Measurements from ENCODE around the gene CTCF.
A peak's percentile ranks its signal among the peaks of the same experiment; 100 is the strongest.

CTCF gene

DNA sequence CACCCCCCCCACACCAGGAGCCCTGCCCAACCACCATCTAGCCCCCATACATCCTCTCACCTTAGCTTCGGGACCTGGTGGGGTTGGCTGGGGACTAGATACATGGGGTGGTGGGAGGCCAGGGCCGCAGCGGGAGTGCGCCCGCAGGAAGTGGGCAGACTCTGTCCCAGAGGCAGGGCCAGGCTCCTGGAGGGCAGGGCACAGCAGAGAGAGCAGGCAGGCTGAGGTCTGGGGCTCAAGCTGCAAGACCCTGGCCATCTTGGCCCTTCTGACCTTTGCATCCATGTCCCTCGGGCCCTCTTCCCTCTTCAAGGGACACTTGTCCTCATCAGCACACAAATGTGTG lies 101.5 kb downstream of the CTCF start:
- DNase-seq (ENCODE audit: low read depth, low spot score), result no peak

DNA sequence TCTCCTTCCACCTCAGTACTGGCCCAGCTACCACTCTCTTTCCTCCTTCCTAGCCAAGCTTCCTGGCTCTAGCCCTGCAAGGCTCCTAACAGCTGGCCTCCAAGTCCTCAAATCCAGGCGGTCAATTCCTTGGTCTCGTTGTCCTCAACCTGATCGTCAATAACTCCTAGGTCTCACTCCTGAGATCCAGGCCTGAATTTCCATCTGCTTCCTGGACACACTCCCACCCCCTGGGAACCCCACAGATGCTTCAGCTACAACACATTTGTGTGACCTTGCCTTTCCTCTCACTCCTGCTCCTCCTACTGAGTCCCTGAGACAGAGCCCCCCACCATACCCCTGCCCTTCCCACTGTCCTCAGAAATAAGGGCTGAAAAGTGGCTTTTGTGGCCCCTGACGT lies 101.9 kb downstream of the CTCF start:
- DNase-seq (ENCODE audit: low read depth, low spot score), result no peak

DNA sequence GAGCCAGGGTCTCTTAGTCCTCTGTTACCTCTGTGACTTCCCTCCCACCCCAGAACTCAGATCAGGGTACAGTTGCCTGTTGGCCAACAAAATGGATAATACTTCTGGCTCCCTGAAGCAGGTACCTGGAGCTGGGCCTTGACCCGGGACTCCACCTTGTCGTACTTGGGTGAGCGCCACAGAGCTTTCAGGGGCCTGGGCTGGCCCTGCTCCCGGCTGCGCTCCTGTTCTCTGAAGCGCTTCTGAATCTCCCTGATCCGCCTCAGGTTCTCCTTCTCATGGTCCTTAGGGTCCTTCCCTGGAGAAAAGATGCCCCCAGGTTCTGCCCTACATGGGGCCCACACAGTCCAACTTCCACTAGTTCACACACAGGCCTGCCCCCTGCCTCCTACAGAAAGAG lies 102.5 kb downstream of the CTCF start:
- DNase-seq (ENCODE audit: low read depth, low spot score), result no peak

DNA sequence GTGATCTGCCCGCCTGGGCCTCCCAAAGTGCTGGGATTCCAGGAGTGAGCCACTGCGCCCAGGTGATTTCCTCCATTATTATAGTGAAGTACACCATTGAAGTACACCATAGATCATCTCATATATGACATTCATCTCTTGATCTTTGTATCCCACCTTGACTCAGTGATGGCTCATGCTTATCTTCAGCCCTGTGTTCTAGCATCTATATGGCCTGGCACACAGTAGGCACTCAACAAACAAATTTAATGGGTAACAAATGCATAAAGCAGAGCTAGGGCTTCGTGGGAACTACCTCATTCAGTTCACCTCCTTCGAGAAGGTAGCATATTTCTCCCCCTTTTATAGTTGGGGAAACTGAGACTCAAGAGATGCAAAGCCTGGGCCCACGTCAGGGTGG lies 103.3 kb downstream of the CTCF start:
- no peak for DNase-seq (ENCODE audit: low read depth, low spot score)

DNA sequence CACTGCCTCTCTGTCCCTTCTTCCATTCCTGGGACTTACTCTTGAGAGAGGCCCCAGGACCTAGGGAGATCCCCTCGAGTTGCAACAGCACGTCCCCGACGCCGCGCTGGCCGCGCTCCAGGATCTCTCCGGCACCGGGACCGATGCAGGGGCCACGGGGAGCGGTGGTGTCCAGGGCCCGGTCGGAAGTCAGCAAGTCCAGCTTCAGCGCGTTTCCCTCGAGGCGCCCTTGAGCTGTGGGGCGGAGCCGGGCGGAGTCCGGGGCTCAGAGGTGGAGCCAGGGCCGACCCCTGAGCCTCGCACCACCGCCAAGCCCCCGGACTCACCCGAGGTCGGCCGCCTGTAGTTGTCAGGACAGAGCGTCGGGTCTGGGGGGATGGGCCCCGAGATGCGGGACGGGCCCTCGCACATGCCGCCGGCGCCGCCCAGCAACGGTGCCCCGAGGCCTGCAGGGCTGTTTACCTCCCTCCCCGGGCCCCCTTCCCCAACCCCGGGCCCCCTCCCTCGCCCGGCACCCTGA lies 103.8 kb downstream of the CTCF start:
- DNase-seq (ENCODE audit: low read depth, low spot score), result no peak

DNA sequence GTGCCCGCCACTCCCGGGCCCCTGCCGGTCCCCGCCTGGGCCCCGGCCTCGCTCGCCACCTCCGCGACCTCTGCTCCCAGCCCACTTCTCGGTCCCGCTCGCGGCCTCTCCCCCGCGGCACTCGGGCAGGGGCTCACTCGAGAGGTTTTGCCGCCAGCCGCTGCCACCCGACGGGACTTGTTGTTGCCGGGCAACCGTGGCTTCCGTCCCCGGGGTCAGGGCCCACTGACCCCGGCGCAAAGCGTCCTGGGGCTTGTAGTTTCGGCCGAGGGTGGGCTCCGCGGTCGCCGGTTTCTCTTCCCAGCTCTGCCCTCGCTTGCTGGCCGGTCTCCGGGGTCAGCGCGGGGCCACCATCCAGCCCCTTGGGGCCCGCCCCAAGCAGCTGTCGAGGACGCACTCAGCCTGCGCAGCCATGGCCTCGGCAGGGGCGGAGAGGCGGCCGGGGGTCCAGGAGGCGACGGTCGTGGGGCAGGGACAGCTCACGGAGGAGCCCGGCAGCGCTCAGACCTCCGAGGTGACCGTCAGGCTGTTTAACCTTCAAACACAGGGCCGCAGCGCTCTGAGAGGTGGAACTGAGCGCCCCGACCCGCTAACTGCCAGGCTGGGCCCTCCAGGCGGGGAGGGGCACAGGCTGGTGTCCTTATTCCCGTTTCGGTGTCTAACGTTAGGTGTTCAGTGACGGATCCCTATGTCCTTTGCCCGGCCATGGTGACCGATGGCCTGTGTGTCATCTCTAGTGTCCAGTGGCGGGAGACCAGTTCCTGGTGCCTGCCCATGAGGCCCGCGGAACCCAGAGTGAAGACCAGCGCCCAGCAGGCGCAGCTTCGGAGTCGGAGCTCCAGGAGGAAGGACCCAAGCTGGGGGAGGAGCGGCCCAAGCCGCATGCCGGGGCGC lies 104.5 kb downstream of the CTCF start, which contains the start of the genes C16orf86 and ENKD1:
Gene C16orf86, plus strand, starts transcription at position 256 of the 894 bp plus-strand sequence. Its CDS starts 157 bp downstream, at position 413.
Gene ENKD1, minus strand, starts transcription at position 192 of the 894 bp plus-strand sequence. CDS start 308 bp downstream, outside the sequence.
- DNase-seq (ENCODE audit: low read depth, low spot score), result no peak

DNA sequence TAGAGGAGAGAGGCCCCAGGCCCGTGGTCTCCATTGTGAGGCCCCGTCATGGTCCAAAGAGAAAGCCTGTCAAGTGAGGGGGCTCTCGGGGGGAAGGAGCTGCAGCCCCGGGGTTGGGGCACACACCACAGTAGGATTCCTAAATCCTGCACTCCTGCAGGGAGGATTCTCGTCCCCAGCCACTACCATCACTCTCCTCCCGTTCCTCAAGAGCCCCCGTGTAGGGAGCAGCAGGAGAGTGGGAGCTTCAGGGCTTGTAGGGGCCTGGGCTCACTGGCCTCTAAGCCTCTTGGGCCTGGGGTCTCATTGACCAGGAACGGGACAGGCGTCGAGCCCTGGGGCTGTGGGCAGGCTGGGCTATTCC lies 105.1 kb downstream of the CTCF start:
- DNase-seq (ENCODE audit: low read depth, low spot score), result no peak

DNA sequence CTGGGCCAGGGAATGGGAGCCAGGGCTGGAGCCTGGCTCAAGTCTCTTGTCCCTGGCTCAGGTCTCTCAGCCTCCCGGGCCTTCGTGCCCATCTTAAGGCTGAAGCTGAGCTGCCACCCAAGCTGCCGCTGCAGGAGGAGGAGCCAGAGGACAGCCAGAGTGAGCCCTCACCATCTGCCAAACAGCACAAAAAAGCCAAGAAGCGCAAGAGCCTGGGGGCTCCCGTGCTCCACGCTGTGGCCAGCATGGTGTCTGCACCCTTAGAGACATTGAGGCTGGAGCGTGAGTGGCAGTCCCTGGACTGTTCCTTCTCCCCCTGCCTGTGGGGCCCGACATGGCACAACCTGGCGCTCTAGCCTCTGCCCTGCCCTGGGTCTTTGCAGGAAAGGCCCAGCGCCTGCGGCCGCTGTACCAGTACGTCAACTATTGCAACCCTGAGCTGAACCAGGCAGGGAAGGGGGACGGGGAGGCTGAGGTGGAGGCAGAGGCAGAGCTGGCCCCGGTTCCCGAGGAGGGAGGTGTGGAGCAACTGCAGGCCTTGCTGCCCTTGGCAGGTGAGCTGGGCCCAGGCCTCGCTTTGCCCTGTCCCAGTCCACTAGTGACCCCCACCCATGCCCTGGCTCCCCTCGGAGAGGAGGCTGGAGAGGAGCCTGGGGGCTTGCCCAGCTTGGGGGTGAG lies 105.6 kb downstream of the CTCF start:
- DNase-seq (ENCODE audit: low read depth, low spot score), result peak; percentile 72

DNA sequence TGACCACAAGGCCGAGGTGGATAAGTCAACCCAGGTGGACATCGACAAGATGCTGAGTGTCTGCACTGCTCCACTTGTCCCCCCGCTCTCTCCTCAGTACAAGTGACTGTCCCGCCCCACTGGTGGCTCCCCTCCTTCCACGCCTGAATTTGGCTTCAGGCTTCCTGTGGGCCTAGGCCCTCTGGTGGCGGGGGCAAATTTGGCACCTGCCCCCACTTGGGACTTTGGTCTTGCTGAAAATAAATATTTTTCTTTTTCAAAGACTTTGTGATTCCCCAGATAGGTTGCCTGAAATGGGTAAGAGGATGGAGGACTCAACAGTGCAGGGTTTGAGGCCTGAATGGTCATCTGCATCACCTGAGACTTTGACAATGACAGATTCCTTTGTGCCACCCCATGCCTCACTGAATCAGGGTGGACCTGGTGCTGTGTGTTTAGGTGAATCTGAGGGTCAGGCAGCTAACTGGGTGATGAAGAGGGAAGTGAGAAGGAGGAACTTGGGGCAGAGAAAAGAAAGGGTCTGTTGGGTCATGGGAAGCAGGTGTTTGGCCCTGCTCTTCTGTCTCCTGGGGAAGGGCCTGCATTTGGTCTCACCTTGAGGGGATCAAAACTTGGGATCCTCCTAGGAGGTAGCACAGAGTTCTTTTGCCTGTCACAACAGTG lies 106.3 kb downstream of the CTCF start:
- no peak for DNase-seq (ENCODE audit: low read depth, low spot score)

DNA sequence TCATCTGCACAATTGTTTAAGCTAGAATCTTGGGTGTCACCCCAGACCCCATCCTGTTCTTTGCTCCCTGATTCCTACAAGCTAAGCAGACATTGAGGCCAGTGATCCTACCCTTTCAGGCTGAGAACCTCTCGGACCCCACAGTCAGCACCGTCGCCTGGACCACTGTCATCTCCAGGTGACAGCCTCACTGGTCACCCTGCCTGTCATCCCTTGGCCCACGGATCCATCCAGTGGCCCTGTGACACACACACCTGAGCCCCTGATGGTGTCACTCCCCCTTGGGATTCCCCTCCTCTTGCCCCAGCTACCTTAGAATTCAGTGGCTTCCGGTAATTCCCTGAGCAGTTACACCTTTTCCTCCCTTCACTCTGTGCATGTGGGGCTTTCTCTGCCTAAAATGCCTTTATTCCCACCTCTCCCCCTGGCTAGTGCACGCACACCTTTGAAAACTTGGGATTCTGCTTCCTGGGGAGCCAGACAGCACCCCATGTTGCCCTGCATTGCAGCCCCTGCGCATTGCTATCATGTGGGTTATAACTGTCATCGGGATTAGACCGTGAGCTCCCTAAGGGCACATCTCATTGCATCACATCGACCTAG lies 107.3 kb downstream of the CTCF start:
- no peak for DNase-seq (ENCODE audit: low read depth, low spot score)

DNA sequence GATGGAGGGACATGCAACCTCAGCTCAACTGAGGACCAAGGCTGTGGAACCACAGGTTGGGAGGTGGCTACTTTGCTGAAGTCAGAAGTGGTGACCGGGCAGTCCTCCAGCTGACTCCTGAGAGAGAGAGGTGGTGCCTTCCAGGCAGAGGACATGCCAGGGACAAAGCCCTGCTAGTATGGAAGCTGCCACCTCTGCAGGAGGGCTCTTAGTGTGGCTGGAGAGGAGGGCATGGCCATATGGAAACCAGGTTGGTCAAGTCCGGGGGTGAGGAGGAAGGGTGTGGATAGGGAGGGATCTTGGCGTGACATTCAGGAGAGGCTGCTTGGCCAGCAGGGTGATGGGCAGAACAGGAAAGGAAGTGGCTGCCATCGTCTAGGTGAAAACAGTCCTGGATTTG lies 110.0 kb downstream of the CTCF start:
- no peak for DNase-seq (ENCODE audit: low read depth, low spot score)

DNA sequence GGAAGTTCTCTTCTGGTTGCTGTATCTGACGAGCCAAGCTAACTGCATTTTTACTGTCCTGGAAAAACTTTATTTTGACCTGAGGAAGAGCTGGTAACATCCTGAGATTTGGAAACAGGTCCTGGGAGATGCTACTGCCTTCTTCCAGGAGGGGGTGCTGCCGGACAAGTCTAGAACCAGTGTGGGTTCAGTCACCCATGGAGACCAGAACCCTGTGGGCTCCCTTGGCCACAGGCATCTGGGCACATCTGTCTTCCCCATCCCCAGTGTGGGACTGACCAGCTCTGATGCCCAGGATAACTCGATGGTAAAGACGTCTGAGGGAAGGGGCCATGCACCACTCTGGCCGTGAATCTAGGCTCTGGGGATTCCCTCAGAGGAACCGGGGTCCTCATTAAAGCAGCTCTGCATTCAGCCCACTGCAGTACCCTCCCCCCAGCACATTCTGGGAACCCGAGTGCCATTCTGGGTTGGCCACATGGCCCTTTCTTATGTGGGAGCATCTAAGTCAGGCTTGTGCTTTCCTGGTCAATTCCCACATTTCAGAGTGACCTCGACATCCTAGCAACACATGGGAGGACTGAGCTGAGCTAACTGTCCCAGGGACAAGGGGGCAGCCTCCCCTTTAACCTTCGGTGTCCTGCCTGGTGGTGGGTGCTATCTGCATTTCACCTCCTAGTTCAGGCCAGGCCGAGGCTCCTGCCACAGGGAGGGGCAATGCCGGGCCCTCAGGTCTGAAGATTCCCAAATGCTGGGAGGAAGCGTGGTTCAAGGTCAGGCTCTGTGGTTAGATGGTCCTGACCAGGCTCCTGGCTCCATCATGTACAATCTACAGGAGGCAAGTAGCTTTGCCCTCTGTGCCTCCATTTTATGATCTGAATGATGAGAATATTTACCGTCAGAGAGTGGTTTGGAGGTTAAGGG lies 110.7 kb downstream of the CTCF start:
- no peak for DNase-seq (ENCODE audit: low read depth, low spot score)

DNA sequence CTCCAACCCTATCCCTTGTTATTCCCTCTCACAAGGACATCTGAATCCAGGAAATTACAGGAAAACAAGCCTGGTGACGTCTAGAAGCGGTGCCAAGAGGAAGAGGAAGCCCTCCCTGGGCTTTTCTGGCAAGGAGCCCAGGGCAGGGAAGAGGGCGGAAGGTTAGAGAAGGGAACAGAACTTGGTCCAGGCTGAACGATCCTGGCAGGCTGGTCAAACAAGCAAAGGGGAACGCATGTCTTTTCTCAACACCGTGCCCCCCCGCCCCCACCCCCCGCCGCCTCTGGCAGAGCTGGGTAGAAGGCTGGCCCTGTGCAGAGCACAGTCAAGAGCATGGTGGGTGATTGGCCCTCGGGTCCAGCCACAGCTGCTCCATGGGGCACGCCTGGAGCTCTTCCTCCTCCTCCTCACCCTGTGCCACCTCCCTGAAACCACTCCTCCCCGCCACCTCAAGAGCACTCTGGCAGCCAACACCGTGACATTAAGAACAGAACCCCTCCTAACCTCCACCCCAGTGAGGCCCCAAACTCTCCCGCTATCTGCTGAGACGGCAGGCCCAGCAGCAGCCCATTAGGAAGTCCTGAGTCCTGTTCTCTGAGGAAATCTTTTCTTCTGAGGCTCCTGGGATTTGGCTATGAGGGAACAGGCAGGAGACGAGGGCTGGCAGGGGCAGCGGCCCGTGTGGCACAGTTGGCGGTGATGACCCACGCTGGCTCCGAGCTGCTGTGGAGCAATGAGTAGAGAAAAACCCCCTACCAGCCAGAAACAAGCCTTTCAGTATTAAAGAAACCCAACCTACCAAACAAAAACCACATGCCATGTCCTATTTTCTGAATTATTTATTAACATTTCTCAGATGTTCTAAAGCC lies 111.6 kb downstream of the CTCF start:
- no peak for DNase-seq (ENCODE audit: low read depth, low spot score)

DNA sequence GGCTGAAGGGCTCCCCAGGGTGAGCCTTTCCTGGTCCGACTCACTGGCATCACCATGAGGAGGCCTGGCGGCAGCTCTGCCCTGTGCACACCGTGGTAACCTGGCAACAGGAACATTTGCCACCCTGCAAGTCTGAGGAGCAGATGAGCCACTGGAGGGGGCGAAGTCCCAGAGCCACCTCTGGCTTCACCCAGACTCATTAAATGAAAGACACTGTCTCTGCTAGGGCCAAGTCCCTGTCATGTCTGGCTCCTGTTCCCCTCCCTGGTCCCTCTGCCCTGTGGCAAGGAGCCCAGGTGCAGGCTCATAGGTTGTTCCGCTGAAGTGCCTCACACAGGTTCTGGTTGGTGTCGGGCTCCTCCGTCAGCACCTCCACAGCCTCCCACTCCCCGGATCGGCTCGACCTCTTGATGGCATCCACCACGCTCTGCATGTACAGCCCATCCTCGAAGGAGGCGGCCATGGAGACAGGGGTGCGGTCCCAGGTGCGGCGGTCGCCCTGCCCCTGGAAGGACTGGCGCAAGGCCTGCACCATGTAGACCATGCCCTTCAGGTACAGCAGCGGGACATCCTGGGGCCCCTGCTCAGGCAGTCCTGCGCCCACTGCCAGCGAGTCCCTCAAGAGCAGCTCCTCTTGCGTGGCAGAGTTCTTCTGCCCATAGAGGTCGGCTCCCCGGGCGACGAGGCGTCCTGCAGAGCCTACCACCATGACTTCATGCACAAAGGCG lies 112.7 kb downstream of the CTCF start:
- no peak for DNase-seq (ENCODE audit: low read depth, low spot score)

DNA sequence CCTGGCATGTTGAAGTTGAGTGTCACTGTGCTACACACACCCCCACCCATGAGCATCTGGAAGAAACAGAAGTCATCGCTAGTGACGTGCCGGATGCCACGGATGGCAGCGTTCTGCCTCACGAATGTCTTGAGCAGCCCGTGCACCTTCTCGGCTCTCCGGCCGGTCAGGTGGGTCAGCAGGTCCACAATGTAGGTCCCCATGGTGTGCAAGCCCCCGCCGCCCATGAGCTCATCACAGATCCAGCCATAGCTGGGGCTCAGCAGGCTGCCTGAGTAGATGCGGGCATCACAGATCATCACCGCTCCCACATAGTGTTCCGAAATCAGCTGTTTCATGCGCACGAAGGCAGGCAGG lies 113.2 kb downstream of the CTCF start:
- no peak for DNase-seq (ENCODE audit: low read depth, low spot score)

DNA sequence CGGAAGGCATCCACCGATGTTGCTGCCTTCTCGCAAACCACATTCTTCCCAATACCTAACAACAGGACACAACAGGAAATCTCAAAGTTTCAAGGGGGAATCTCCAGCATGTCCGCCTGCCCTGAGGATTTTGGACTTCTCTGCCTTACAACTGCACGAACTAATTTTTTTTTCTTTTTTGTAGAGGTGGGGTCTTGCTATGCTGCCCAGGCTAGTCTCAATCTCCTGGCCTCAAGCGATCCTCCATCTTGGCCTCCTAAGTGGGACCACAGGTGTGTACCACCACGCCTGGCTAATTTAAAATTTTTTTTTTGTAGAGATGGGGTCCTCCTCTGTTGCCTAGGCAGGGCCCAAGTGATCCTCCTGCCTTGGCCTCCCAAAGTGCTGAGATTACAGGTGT lies 113.7 kb downstream of the CTCF start:
- no peak for DNase-seq (ENCODE audit: low read depth, low spot score)

DNA sequence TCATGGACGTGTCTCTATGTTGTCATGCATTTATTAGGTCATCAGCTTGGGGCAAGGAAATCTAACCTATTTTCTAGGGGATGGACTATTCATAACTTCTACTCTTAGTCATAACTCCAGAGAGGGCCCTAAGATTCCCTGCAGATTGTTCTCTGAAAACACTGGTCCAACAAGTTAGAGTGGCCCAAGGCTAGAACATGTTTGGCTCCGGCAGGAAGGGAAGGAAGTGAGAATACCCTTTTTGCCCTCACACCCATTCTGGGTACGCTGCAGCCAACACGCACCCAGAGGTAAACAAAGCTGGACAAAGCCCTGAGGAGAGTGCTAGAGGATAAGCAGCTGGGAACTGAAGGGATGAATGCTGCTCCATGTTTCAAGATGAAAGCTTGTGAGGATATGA lies 114.2 kb downstream of the CTCF start:
- no peak for DNase-seq (ENCODE audit: low read depth, low spot score)

DNA sequence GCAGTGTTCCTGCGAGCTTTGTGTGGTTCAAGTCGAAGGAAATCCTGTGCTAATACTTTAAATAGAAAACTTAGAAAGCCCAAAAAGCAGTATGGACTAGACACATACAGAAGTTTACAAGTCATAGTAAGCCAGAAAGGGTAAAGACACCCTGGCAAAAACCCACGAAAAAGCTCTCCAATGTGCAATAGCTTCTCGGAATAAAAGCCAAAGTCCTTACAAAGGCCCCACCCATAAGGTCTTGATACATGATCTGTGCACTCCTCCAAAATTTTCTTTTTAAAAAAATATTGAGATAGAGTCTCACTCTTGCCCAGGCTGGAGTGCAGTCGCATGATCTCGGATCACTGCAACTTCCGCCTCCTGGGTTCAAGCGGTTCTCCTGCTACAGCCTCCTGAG lies 114.6 kb downstream of the CTCF start:
- DNase-seq (ENCODE audit: low read depth, low spot score), result no peak

DNA sequence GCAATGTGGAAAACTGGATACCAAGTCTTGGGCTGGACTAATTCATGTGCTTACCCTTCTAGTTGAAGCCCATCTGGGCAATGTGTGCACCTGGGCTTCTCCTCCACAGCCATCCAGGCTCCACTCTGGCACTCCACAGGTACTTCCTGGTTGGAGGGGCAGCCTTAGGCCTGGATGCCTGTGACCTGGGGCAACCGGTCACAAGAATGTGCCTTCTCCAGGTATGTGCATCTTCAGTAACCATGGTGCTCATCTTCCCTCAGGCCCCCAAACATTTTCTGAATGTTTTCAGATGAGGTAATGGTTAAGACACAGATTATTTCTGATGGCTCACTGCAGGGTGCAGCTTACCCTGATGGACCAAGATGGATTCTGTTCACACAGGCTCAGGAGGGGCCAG lies 115.4 kb downstream of the CTCF start:
- DNase-seq (ENCODE audit: low read depth, low spot score), result no peak
